Naive B cell (primary cell): ENCODE data around the gene ARMC6. TPM values are rescaled to one million over a fixed set of nuclear protein-coding genes. Genes with fewer than 3 reads are reported as not detected.
A peak's percentile ranks its signal among the peaks of the same experiment; 100 is the strongest.

Experiments used
- ATAC-seq, 2 donors: fragments of 150-1000 bp; cut with Tn5 transposase; 2 replicates each; pipeline ENCODE4 v1.10.0; 2021; ENCODE audit warnings: low read depth in 2 of 2, mild to moderate bottlenecking in 2 of 2, moderate library complexity in 2 of 2
- DNase-seq: peaks from one replicate; pipeline ENCODE4 v3.0.0; 2022
- H3K27ac Mint-ChIP-seq, 6 donors: one replicate each; pipeline ENCODE4 v1.8.0; 2020 to 2022; ENCODE audit warnings: mild to moderate bottlenecking in 6 of 6, mixed read lengths in 6 of 6, moderate library complexity in 5 of 6, inconsistent platforms in 2 of 6
- H3K27me3 Mint-ChIP-seq, 3 donors: one replicate each; pipeline ENCODE4 v1.8.0; 2021 to 2022; ENCODE audit warnings: mixed read lengths in 3 of 3, mild to moderate bottlenecking in 1 of 3
- H3K36me3 Mint-ChIP-seq, 2 donors: one replicate each; pipeline ENCODE4 v1.8.0; 2020 to 2022; ENCODE audit warnings: mixed read lengths in 2 of 2, inconsistent platforms in 1 of 2, mild to moderate bottlenecking in 1 of 2
- H3K4me1 Mint-ChIP-seq, 3 donors: one replicate each; pipeline ENCODE4 v1.8.0; 2020 to 2022; ENCODE audit warnings: mixed read lengths in 3 of 3, inconsistent platforms in 1 of 3, mild to moderate bottlenecking in 1 of 3, moderate library complexity in 1 of 3
- H3K4me3 Mint-ChIP-seq, 8 donors: one replicate each; pipeline ENCODE4 v1.8.0; 2020 to 2022; ENCODE audit warnings: mild to moderate bottlenecking in 8 of 8, mixed read lengths in 8 of 8, moderate library complexity in 8 of 8, inconsistent platforms in 2 of 8
- H3K9me3 Mint-ChIP-seq, 7 donors: one replicate each; pipeline ENCODE4 v1.8.0; 2020 to 2022; ENCODE audit warnings: mixed read lengths in 7 of 7, mild to moderate bottlenecking in 5 of 7, inconsistent platforms in 2 of 7, moderate library complexity in 1 of 7
- polyA plus RNA-seq, 6 donors: library from polyadenylated mRNA; unstranded; fragments of 300-500 nt; fragmentation: Illumina TruSeq; gene quantifications; one replicate each; pipeline ENCODE4 v1.2.3, GENCODE V29; 2021; ENCODE audit warnings: low read depth in 6 of 6

Gene ARMC6
- polyA plus RNA-seq, 6 donors from 2014 or later, result 23.6 to 37.9 (median 28.6) TPM

- H3K4me3 Mint-ChIP-seq, result no peak overlapping the region
- peaks cover 0 to 3% (median 0%) of the 10 kb centered on the region in 3 donors for H3K4me1 Mint-ChIP-seq
- DNase-seq (no peak), ATAC-seq (no peak)
- H3K27me3 Mint-ChIP-seq, result no peaks in the 10 kb centered on the region
- H3K27ac Mint-ChIP-seq, result peak overlapping the region in 2 of 6 donors; percentile 29 to 39
- H3K9me3 Mint-ChIP-seq, result no peaks in the 10 kb centered on the region
- H3K36me3 Mint-ChIP-seq, result no peaks in the 10 kb centered on the region
Measured at GRCh38 chr19:19051478-19052213, 18.2 kb downstream of the ARMC6 start.

- no peaks in the 10 kb centered on the region for H3K36me3 Mint-ChIP-seq
Measured at GRCh38 chr19:19052921-19053320, 19.5 kb downstream of the ARMC6 start.

GRCh38 chr19:19053508-19054314 lies 20.3 kb downstream of the ARMC6 start:
- H3K9me3 Mint-ChIP-seq, result no peaks in the 10 kb centered on the region
- H3K36me3 Mint-ChIP-seq, result no peaks in the 10 kb centered on the region
- peak; percentile 54 for DNase-seq
- peak overlapping the region in 1 of 8 donors; percentile 25 for H3K4me3 Mint-ChIP-seq
- no peaks in the 10 kb centered on the region for H3K27me3 Mint-ChIP-seq
- peaks cover 0 to 3% (median 0%) of the 10 kb centered on the region in 3 donors for H3K4me1 Mint-ChIP-seq
- peak; percentile 59 to 82 for ATAC-seq
- H3K27ac Mint-ChIP-seq, result no peak overlapping the region

More at GRCh38 chr19:19052921-19053320, 19.5 kb downstream of the ARMC6 start:
- DNase-seq (no peak), ATAC-seq (no peak)
- Mint-ChIP-seq H3K27me3 (no peaks in the 10 kb centered on the region), H3K4me1 (peaks cover 0 to 3% (median 0%) of the 10 kb centered on the region in 3 donors), H3K4me3 (no peak overlapping the region), H3K27ac (no peak overlapping the region), H3K9me3 (no peaks in the 10 kb centered on the region)

GRCh38 chr19:19054315-19054938 lies 21.0 kb downstream of the ARMC6 start:
- no peak overlapping the region for H3K27ac Mint-ChIP-seq
- H3K27me3 Mint-ChIP-seq, result no peaks in the 10 kb centered on the region
- no peak overlapping the region for H3K4me3 Mint-ChIP-seq
- peaks cover 0 to 3% (median 0%) of the 10 kb centered on the region in 3 donors for H3K4me1 Mint-ChIP-seq
- H3K36me3 Mint-ChIP-seq, result no peaks in the 10 kb centered on the region
- no peak for ATAC-seq
- DNase-seq, result no peak
- no peaks in the 10 kb centered on the region for H3K9me3 Mint-ChIP-seq

- H3K27me3 Mint-ChIP-seq, result no peaks in the 10 kb centered on the region
- no peak for DNase-seq
- no peak overlapping the region for H3K27ac Mint-ChIP-seq
- peaks cover 0 to 3% (median 0%) of the 10 kb centered on the region in 3 donors for H3K4me1 Mint-ChIP-seq
- H3K4me3 Mint-ChIP-seq, result no peak overlapping the region
- no peak for ATAC-seq
- H3K9me3 Mint-ChIP-seq, result no peaks in the 10 kb centered on the region
- no peaks in the 10 kb centered on the region for H3K36me3 Mint-ChIP-seq
Measured at GRCh38 chr19:19054939-19055440, 21.6 kb downstream of the ARMC6 start.

- no peaks in the 10 kb centered on the region for H3K27me3 Mint-ChIP-seq
- H3K36me3 Mint-ChIP-seq, result no peaks in the 10 kb centered on the region
- H3K9me3 Mint-ChIP-seq, result no peaks in the 10 kb centered on the region
- H3K4me1 Mint-ChIP-seq, result peaks cover 0 to 3% (median 0%) of the 10 kb centered on the region in 3 donors
- H3K27ac Mint-ChIP-seq, result no peak overlapping the region
- no peak overlapping the region for H3K4me3 Mint-ChIP-seq
- no peak for DNase-seq
- ATAC-seq, result no peak
Measured at GRCh38 chr19:19055701-19056100, 22.3 kb downstream of the ARMC6 start.

- no peak overlapping the region for H3K27ac Mint-ChIP-seq
- H3K9me3 Mint-ChIP-seq, result no peaks in the 10 kb centered on the region
- H3K4me3 Mint-ChIP-seq, result peak overlapping the region in 1 of 8 donors; percentile 22
- H3K36me3 Mint-ChIP-seq, result no peaks in the 10 kb centered on the region
- no peaks in the 10 kb centered on the region for H3K27me3 Mint-ChIP-seq
- H3K4me1 Mint-ChIP-seq, result peaks cover 0 to 3% (median 0%) of the 10 kb centered on the region in 3 donors
- ATAC-seq, result no peak
- no peak for DNase-seq
Measured at GRCh38 chr19:19056636-19057275, 23.4 kb downstream of the ARMC6 start.

- Mint-ChIP-seq H3K36me3 (no peaks in the 10 kb centered on the region), H3K4me1 (peaks cover 0 to 4% (median 0%) of the 10 kb centered on the region in 3 donors), H3K27ac (no peak overlapping the region), H3K9me3 (no peaks in the 10 kb centered on the region), H3K27me3 (no peaks in the 10 kb centered on the region), H3K4me3 (no peak overlapping the region)
- DNase-seq (no peak), ATAC-seq (no peak)
Measured at GRCh38 chr19:19057317-19057716, 23.9 kb downstream of the ARMC6 start.

- H3K4me1 Mint-ChIP-seq, result peaks cover 0 to 8% (median 2%) of the 10 kb centered on the region in 3 donors
- H3K9me3 Mint-ChIP-seq, result no peaks in the 10 kb centered on the region
- H3K36me3 Mint-ChIP-seq, result no peaks in the 10 kb centered on the region
- H3K27ac Mint-ChIP-seq, result no peak overlapping the region
- no peak for ATAC-seq
- no peaks in the 10 kb centered on the region for H3K27me3 Mint-ChIP-seq
- DNase-seq, result no peak
- no peak overlapping the region for H3K4me3 Mint-ChIP-seq
Measured at GRCh38 chr19:19057720-19058119, 24.3 kb downstream of the ARMC6 start.

- DNase-seq, result no peak
- peaks cover under 1 to 14% (median 8%) of the 10 kb centered on the region in 3 donors for H3K4me1 Mint-ChIP-seq
- no peak for ATAC-seq
- peak overlapping the region in 2 of 6 donors; percentile 33 to 76 for H3K27ac Mint-ChIP-seq
- no peaks in the 10 kb centered on the region for H3K9me3 Mint-ChIP-seq
- no peaks in the 10 kb centered on the region for H3K36me3 Mint-ChIP-seq
- H3K27me3 Mint-ChIP-seq, result no peaks in the 10 kb centered on the region
- no peak overlapping the region for H3K4me3 Mint-ChIP-seq
Measured at GRCh38 chr19:19059018-19059836, 25.8 kb downstream of the ARMC6 start.

- H3K4me1 Mint-ChIP-seq, result peaks cover 8 to 19% (median 16%) of the 10 kb centered on the region in 3 donors
- H3K4me3 Mint-ChIP-seq, result peak overlapping the region in 1 of 8 donors; percentile 6
- ATAC-seq (no peak), DNase-seq (no peak)
- no peaks in the 10 kb centered on the region for H3K27me3 Mint-ChIP-seq
- H3K9me3 Mint-ChIP-seq, result no peaks in the 10 kb centered on the region
- H3K36me3 Mint-ChIP-seq, result no peaks in the 10 kb centered on the region
- H3K27ac Mint-ChIP-seq, result peak overlapping the region in 3 of 6 donors; percentile 5 to 33 (median 30)
Measured at GRCh38 chr19:19059837-19060611, 26.6 kb downstream of the ARMC6 start.

GRCh38 chr19:19061506-19061905 lies 28.1 kb downstream of the ARMC6 start:
- Mint-ChIP-seq H3K4me1 (peaks cover 12 to 28% (median 26%) of the 10 kb centered on the region in 3 donors), H3K27me3 (no peaks in the 10 kb centered on the region), H3K36me3 (no peaks in the 10 kb centered on the region), H3K27ac (peak overlapping the region in 1 of 6 donors; percentile 38), H3K9me3 (no peaks in the 10 kb centered on the region), H3K4me3 (peak overlapping the region in 3 of 8 donors; percentile 10 to 57 (median 43))
- DNase-seq (no peak), ATAC-seq (no peak)
